HL-60 (cell line): ENCODE results near the gene ELOVL2.

ENCODE experiments used
- DNase-seq, 2 experiments: peaks; one replicate each; pipeline ENCODE4 v3.0.0-alpha.2; 2010 to 2020; ENCODE audit warnings: low read depth in 1 of 2, low spot score in 1 of 2
- H3K27ac ChIP-seq: fragments of 250-450 bp; sonication (Bioruptor Pico); replicated peaks from 2 replicates; pipeline ENCODE4 v1.5.1; 2020; ENCODE audit warnings: mild to moderate bottlenecking, moderate library complexity
- H3K27me3 ChIP-seq: fragments of 250-450 bp; sonication (Bioruptor Pico); 2 replicates; pipeline ENCODE4 v1.5.1; 2021; ENCODE audit warnings: mild to moderate bottlenecking, moderate library complexity; ENCODE audit not compliant: insufficient read depth, poor library complexity, severe bottlenecking
- H3K4me3 ChIP-seq: replicated peaks from 2 replicates; pipeline ENCODE4 v1.5.1; 2011; ENCODE audit warnings: mild to moderate bottlenecking, control low read depth, low read length; ENCODE audit not compliant: insufficient read depth
- CTCF ChIP-seq: IDR thresholded peaks from one replicate; pipeline ENCODE4 v1.5.1; 2011; ENCODE audit warnings: low read length, control low read depth, inconsistent platforms; ENCODE audit not compliant: insufficient read depth
- GABPA ChIP-seq: IDR thresholded peaks from 2 replicates; pipeline ENCODE4 v1.6.1; 2012; ENCODE audit warnings: low read depth
- POLR2AphosphoS5 ChIP-seq: IDR thresholded peaks from 2 replicates; pipeline ENCODE4 v1.6.1; 2012; ENCODE audit warnings: low read depth
- REST ChIP-seq: IDR thresholded peaks from 2 replicates; pipeline ENCODE4 v1.6.1; 2012; ENCODE audit warnings: low read depth; ENCODE audit not compliant: insufficient replicate concordance
- SPI1 ChIP-seq: IDR thresholded peaks from 2 replicates; pipeline ENCODE4 v1.6.1; 2012; ENCODE audit warnings: low read depth, mild to moderate bottlenecking, borderline replicate concordance

Gene ELOVL2

GRCh38 chr6:11027565-11028110 is 16.5 kb downstream of the ELOVL2 start:
- no peak for DNase-seq
- no peak for TF ChIP-seq REST
- TF ChIP-seq CTCF = no peak
- no peak for TF ChIP-seq SPI1
- TF ChIP-seq POLR2AphosphoS5 = no peak
- no peak for TF ChIP-seq GABPA
- no peak overlapping the region for H3K4me3 ChIP-seq
- H3K27me3 ChIP-seq = peaks cover 6% of the 10 kb centered on the region
- H3K27ac ChIP-seq = no peak overlapping the region

GRCh38 chr6:11025921-11026635 is 18.0 kb downstream of the ELOVL2 start:
- peak in 1 of 2 experiments; percentile 12 for DNase-seq
- TF ChIP-seq SPI1 = no peak; the same call in 1 of the 2 replicates
- TF ChIP-seq POLR2AphosphoS5 = no peak
- TF ChIP-seq CTCF = no peak
- no peak for TF ChIP-seq REST
- TF ChIP-seq GABPA = no peak
- Histone ChIP-seq H3K4me3 (no peak overlapping the region), H3K27ac (no peak overlapping the region), H3K27me3 (peaks cover 6% of the 10 kb centered on the region)

GRCh38 chr6:11025130-11025529 is 19.0 kb downstream of the ELOVL2 start:
- Histone ChIP-seq H3K27ac (no peak overlapping the region), H3K27me3 (peaks cover 6% of the 10 kb centered on the region), H3K4me3 (no peak overlapping the region)
- TF ChIP-seq CTCF (no peak), REST (no peak), SPI1 (no peak), POLR2AphosphoS5 (no peak), GABPA (no peak)
- no peak for DNase-seq
